ENCODE measurements around the gene TMEM130.
"Not testable (repeated sequence)": the region's sequence is repeated elsewhere in the genome, so short reads cannot be mapped to it uniquely, and the experiment has no call there.

Gene TMEM130

DNA sequence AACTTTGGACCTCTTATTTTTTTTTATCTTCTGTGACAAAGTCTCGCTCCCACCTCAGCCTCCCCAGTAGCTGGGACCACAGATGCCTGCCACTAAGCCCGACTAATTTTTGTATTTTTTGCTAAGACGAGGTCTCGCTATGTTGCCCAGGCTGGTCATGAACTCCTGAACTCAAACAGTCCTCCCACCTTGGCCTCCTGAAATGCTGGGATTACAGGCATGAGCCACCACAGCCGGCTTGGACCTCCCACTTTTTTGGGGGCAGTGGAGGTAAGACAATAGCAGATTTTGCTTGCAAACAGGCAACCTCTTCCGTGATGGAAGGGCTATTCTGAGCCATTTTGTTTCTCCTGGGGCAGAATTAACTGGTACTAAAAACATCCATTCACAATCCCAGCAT is 7.3 kb upstream of the TMEM130 start:
- no peak for DNase-seq (ENCODE audit: low spot score)

DNA sequence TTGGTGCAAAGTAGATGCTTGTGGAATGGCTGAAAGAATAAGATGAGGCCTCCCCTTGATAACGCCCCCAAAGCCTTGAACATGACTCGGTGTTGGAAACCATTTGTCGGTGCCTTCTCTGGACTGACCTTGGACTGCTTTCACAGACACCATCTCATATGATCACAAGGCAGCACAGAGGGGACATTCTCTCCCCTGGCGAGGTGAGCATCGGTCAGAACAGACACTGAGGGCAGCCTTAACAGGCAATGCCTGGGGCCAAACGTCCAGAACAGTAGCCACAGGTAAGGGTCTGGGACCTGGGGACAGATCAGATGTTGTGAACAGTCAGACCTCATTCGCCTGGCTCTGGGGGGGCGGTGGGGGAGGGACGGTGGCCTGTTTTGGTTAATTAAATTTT is 5.7 kb upstream of the TMEM130 start:
- DNase-seq (ENCODE audit: low spot score): no peak

DNA sequence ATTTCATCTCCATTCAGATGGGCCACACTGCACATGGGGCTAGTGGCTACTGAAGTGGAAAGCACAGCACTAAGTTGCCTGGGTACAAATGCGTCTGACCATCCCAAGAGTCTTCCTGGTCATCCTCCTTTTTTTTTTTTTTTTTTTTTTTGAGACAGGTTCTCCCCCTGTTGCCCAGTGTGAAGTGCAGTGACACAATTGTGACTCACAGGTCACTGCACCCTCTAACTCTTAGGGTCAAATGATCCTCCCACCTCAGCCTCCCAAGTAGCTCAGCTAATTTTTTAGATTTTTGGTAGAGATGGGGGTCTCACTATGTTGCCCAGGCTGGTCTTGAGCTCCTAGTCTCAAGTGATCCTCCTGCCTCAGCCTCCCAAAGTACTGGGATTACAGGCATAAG is 5.1 kb upstream of the TMEM130 start:
- no peak for DNase-seq (ENCODE audit: low spot score)

DNA sequence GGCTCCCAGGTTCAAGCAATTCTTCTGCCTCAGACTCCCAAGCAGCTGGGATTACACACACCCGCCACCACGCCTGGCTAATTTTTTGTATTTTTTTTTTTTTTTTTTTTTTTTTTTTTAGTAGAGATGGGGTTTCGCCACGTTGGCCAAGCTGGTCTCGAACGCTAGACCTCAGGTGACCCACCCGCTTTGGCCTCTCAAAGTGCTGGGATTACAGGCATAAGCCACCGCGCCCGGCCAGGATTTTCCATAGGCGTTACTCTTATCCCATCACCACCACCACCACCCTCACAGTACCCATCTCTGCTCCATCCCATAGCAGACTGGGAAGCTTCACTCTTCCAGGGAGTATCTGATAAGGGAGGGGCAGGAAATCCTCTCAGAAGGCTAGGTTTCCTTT is 3.8 kb upstream of the TMEM130 start:
- not testable (repeated sequence) for DNase-seq (ENCODE audit: low spot score)

DNA sequence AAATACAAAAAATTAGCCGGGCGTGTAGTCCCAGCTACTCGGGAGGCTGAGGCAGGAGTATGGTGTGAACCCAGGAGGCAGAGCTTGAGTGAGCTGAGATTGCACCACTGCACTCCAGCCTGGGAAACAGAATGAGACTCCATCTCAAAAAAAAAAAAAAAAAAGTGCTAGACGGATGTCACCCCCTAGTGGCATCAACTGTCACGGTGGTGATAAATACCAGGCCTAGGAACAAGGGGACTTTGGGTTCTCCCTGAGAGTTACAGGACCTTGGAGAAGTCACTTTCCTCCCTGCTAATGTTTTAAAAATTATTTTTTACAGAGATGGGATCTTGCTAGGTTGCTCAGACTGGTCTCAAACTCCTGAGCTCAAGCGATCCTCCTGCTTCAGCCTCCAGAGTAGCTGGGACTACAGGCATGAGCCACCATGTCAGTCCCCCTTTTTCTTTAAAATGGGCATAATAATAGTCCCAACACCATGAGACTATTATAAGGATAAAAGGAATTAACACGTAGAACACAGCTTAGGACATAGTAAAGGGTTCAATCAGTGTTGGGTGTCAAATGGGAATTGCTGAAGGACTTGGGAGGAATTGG is 2.6 kb upstream of the TMEM130 start:
- DNase-seq (ENCODE audit: low spot score): no peak

DNA sequence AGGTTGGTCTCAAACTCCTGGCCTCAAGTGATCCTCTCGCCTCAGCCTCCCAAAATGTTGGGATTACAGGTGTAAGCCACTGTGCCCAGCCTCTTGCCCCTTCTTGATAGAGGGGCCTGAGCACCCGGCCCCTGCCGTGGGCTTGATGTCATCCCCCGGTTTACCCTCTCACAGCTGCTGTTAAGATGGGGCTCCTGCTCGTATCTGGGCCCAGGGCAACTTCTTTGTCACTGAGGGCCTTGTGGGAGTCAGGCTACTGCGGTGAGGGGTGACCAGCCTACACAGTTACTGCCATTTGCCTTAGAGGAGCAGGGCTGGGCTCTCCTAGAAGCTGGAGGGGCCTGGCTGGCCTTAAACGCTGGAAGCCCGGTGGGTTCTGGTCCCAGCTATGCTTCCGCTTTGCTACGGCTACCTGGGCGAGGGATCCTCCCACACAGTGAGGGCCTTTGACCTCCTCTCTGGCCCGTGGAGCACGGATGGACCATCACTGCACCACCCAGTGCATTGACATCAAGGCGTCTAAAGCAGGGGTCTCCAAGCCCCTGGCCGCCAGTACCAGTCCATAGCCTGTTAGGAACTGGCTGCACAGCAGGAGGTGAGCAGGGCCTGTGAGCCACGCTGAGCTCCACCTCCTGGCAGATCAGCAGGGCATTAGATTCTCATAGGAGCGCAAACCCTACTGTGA is 1.1 kb upstream of the TMEM130 start:
- no peak for DNase-seq (ENCODE audit: low spot score)

DNA sequence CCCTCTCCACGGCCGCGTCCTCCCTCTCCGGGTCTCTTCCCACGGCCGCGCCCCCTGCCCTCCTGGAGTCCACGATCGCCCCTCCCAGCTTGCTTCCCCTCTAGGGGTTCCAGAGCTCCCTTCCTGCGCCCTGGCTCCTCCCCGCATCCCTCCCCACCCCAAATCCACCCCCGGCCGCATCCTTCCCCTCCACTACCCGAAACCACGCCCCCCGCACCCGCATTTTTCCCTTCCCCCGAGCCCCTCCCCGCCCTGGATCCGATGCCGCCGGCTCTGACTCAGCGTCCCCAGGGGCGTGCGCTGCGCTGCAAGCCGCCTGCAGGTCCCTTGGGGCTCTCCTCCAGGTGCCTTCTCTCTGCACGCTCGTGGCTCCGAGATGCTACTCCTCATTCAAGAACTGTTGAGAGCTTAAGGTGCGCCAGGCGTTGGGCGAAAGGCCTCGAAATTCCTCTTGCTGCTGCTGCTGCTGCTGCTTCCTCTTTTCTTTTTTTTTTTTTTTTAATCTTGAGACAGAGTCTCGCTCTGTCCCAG is 372 bp upstream of the TMEM130 start:
- peak; percentile 78 for DNase-seq (ENCODE audit: low spot score)

DNA sequence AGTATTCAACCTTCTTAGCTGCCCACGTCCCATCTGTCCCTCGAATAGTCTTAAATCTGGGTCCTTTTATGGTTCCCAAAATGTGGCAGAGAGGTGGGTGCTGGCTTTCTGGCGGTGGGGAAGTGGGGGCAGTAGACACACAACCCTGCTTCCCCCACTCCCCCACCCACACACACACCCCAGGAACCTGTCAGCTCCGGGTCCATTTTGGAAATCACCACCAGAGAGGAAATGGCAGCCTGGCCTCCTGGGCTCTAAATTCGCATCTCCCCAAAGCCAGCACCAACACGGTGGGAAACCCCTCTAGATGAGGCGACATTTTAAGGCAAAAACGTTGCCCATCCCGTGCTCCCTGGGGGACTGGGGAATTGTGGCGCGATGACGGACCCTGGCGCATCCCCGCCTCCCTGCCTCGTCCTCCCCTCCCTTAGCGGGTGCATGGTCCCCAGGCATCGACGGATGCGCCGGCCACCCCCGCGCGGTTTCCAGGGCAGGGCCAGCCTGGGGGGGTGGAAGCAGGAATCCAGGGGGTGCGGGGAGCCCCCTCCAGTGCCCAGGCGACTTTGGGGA is 702 bp downstream of the TMEM130 start:
- no peak for DNase-seq (ENCODE audit: low spot score)

DNA sequence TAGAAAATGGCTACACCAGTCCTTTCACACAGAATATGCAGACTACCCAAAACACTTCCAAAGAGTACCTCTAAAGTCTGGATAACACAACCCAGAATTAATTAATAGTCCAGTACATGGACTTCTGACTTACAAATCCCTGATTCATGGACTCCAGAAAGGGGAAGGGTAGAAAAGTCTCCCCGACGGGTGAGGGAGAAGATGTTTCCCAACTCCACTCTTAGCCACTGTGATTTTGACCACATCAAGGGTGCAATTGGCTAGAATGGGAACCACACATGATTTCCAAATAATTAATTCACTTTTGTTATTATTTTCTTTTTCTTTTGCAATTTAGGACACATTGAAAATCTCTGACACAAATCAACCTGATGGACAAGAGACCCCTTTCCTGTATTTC is 1.4 kb downstream of the TMEM130 start:
- DNase-seq (ENCODE audit: low spot score): no peak

DNA sequence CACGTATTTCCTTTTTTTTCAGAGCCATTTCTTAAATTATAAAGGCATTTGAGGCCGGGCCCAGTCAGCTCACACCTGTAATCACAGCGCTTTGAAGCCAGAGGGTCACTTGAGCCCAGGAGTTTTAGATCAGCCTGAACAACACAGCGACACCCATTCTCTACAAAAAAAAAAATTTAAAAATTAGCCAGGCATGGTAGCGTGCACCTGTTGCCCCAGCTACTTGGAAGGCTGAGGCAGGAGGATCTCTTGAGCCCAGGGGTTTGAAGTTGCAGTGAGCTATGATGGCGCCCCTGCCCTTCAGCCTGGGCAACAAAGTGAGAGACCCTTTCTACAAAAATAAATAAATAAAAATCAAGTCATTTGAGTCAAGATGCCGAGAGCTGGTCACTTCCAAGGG is 3.0 kb downstream of the TMEM130 start:
- DNase-seq (ENCODE audit: low spot score): no peak

DNA sequence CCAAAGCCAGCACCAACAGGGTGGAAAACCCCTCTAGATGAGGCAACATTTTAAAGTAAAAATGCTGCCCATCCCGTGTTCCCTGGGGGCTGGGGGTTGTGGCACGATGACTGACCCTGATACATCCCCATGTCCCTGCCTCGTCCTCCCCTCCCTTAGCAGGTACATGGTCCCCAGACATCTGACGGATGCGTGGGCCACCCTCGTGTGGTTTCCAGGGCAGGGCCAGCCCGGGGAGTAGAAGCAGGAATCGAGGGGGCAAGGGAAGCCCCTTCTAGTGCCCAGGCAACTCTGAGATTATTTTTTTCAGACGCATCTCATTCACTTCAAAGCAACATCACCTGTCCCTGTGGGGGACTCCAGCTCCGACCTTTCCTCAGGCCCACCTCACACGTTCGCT is 3.5 kb downstream of the TMEM130 start:
- no peak for DNase-seq (ENCODE audit: low spot score)

DNA sequence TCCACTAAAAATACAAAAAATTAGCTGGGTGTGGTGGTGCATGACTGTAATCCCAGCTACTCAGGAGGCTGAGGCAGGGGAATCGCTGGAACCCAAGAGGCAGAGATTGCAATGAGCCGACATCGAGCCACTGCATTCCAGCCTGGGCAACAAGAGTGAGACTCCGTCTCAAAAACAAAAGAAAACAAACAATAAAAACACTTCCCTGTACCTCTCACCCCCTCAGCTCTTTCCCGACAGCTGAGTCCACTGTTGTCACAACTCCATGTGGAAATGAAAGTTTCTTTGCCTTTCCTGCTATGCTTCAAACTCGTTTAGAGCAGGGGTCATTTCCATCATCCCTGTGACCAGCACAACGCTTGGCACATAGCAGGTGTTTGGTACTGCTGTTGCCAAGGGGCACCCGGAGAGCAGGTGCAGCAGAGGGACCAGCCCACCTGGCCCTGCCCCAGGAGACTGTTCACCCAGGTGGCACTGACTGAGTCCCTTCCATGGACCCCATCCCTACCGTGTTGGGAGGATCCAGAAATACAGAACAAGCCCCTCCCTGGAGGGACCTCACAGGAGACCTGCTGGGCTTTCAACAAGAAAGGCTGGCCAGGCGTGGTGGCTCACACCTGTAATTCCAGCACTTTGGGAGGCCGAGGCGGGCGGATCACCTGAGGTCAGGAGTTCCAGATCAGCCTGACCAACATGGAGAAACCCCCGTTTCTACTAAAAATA is 4.9 kb downstream of the TMEM130 start:
- DNase-seq (ENCODE audit: low spot score): no peak

DNA sequence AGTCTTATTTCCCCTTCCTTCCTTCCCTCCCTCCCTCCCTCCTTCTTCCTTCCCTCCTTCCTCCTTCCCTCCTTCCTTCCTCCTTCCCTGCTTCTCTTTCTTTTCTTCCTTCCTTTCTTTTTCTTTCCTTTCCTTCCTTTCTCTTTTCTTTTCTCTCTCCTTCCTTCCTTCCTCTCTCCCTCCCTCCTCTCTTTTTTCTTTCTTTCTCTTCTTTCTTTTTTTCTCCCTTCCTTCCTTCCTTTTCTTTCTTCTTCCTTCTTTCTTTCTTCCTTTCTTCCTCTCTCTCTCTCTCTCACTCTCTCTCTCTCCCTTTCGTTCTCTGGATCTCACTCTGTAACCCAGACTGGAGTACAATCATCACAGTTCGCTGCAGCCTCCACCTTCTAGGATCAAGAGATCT is 6.2 kb downstream of the TMEM130 start:
- DNase-seq (ENCODE audit: low spot score): no peak

DNA sequence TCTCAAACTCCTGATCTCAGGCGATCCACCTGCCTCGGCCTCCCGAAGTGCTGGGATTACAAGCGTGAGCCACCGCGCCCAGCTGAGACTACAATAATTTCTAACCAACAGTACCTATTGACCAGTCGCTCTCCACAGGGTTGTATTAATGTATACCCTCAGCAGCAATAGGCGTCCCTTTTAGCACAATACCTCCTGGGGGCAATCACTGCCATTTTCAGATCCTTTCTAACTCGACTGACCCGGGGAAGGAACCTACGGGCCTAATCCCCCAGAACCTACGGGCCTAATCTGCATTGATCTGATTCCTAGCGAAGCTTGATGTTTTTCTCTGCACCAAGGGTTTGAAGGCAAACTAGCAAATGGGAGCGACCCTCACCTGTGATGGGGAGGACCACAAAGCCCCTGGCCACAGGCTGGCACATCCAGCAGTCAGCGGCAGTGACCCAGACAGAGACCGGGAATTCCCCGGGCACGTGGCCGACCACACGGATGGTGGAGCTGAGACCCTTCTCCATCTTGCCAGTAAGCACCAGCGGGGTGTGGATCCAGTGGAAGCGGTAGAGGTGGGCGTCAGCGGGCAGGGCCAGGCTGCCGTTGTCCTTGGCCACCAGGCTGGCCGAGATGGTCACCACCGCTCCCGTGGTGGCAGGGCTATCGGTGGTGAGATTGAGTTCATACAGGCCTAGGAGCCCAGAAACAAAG is 6.9 kb downstream of the TMEM130 start:
- no peak for DNase-seq (ENCODE audit: low spot score)

DNA sequence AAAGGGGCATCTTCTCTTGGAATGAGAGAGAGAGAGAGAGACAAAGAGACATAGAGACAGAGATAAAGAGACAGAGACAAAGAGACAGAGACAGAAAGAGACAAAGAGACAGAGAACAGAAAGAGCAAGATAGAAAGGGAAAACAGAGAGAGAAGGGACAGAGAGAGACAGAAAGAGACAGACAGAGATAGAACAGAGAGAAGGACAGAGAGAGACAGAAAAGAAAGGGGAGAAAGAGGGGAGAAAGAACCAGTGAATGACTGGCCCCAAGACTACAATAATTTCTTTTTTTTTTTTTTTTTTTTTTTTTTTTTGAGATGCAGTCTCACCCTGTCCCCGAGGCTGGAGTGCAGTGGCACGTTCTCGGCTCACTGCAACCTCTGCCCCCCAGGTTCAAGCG is 7.6 kb downstream of the TMEM130 start:
- no peak for DNase-seq (ENCODE audit: low spot score)

DNA sequence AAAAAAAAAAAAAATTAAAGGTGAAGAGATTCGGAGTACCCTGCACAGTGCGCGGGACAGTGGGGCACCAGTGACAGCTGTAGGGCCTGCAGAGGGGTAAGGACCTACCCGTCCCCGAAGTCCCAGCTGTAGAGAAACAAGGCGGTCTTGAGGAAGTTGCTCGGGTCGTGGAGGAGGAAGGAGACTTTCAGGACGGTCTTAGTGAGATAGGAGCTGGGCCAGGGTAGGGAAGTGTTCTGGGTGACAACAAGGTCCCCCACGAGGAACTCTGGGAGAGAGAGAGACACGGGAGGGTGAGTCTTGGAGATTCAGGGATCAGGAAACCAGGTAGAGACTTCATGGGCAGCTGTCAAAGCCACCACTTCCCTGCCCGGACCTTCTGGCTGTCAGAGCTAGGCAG is 9.7 kb downstream of the TMEM130 start:
- no peak for DNase-seq (ENCODE audit: low spot score)

DNA sequence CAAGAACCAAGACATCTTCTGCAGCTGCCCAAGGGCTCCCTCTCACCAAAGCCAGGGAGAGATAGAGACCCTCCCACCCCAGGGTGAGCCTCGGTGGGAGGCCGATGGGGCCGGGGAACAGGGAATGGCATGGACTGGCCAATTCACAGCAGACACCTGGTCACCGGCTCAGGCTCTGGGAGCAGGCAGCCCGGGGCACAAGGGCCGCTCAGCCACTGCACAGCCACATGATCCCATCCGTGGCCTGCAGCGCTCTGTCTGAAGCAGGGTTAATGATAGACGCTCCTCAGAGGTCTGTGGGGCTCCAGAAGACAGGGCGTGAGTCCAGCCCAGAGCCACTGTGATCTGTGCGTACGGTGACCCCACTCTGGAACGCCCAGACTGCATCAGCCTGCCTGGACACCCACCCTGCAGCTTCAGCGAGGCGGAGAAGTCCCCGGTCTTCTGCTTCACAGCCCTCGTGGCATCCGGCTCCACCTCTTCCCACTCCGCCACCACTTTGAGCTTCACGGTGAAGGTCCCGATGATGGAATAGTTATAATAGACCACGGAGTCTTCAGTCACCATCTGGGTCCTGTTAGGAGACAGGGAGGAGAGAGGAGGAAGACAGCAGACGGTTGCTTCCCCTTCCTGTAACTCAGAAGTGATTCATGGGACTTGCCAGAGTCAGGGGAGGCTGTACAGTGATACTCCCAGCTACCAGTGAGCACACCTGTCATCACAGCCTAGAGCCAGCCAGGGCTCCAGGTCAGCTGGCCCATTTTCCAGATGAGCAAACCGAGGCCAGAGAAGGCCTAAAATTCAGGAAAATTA is 14.0 kb downstream of the TMEM130 start:
- no peak for DNase-seq (ENCODE audit: low spot score)

DNA sequence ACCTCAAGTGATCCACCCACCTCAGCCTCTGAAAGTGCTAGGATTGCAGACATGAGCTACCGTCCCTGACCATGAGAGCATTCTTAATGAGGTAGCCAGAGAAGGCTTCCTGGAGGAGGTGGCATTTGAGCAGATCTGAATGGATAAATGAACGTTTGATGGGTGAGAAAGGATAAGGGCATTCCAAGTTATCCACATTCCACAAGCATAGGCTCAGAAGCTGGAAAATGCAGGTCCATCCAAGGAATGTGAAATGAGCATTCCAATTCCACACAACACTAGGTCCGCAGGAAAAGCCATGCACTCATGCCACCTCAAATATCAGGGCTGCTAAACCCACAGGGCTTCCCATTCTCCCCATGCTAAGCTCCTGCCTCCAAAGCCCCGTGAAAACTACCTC is 17.0 kb downstream of the TMEM130 start:
- DNase-seq (ENCODE audit: low spot score): peak; percentile 59

DNA sequence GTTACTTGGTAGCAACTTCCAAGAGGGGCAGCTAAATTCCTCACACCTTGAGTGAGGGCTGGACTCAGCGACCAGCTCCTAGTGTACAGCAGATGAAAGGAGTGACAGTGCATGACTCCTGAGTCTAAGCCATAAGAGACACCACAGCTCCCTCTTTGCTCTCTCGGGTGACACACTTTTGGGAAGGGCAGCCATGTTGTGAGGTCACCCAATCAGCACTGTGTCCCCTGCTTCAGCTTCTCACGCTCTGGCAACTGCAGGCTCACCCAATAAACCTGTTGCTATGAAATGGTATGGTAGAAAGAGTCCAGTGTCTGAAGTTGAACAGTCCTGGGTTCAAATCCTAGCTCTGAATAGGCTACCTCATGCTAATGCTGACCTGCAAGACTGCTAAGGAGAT is 20.9 kb downstream of the TMEM130 start:
- DNase-seq (ENCODE audit: low spot score): no peak

DNA sequence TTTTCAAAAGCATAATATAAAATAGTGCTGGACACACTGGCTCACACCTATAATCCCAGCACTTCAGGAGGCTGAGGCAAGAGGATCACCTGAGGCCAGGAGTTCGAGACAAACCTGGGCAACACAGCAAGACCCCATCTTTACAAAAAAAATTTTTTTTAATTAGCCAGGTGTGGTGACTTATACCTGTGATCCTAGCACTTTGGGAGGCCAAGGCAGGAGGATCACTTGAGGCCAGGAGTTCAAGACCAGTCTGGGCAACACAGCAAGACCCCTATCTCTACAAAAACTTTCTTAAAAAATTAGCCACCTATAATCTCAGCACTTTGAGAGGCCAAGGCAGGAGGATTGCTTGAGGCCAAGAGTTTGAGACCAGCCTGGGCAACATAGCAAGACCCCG is 27.3 kb downstream of the TMEM130 start:
- DNase-seq (ENCODE audit: low spot score): not testable (repeated sequence)

DNA sequence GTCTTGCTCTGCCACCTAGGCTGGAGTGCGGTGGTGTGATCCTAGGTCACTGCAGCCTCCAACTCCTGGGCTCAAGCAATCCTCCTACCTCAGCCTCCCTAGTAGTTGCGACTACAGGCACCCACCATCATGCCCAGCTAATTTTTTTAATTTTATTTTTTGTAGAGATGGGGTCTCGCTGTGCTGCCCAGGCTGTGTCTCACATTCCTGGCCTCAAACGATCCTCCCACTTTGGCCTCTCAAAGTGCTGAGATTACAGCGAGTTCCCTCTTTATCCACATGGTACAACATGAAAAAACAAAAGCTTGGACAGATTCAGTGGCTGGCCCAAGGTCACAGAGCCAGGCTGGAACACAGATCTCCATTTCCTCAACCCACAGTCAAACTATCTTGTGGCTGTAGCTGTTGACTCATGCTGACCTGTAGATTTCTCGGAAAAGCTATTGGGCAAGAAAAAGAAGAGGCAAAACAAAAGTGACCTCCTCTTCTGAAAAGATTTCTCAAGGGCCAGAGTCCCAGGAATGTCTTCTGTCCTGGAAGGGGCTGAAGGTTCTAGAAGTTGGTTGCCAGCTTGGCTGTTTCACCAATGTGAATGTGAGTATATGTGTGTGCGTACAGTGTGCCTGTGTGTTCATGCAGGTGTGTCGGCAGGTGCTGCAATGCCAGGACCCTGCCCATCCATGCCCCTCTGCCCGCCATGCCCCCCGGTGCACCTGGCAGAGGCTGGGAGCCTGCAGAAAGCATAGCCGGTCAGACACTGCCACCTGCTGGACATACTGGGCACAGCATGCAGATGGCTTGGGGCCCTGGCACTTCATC is 28.4 kb downstream of the TMEM130 start:
- DNase-seq (ENCODE audit: low spot score): peak; percentile 70

All from AG08396 (cell line).